Erythroblast (primary cell): ENCODE data around the gene SPIN3.
"Not testable (repeated sequence)": the region's sequence is repeated elsewhere in the genome, so short reads cannot be mapped to it uniquely, and the experiment has no call there.

Source experiments
- GATA1 ChIP-seq: IDR thresholded peaks from 2 replicates; pipeline ENCODE4 v1.6.1; 2011; ENCODE audit warnings: low read depth, mild to moderate bottlenecking, control low read depth, low read length, moderate library complexity
- POLR2A ChIP-seq: IDR thresholded peaks from 2 replicates; pipeline ENCODE4 v1.6.1; 2011; ENCODE audit warnings: mild to moderate bottlenecking, low read length

DNA sequence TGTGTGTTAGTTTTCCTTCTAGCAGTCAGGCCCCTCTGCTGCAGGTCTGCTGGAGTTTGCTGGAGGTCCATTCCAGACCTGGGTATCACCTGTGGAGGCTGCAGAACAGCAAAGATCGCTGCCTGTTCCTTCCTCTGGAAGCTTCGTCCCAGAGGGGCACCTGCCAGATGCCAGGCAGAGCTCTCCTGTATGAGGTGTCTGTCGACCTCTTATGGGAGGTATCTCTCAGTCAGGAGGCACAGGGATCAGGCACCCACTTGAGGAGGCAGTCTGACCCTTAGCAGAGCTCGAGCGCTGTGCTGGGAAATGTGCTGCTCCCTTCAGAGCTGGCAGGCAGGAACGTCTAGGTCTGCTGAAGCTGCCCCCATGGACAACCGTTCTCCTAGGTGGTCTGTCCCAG, 41.9 kb upstream of the SPIN3 start:
- not testable (repeated sequence) for TF ChIP-seq POLR2A, GATA1
